ENCODE results near the gene ITGB5. TPM values are rescaled to one million over a fixed set of nuclear protein-coding genes. Genes with fewer than 3 reads are reported as not detected.

The ITGB5 gene
- polyA plus RNA-seq, 3 donors = 0.68 to 1.2 (median 1.0) TPM

DNA sequence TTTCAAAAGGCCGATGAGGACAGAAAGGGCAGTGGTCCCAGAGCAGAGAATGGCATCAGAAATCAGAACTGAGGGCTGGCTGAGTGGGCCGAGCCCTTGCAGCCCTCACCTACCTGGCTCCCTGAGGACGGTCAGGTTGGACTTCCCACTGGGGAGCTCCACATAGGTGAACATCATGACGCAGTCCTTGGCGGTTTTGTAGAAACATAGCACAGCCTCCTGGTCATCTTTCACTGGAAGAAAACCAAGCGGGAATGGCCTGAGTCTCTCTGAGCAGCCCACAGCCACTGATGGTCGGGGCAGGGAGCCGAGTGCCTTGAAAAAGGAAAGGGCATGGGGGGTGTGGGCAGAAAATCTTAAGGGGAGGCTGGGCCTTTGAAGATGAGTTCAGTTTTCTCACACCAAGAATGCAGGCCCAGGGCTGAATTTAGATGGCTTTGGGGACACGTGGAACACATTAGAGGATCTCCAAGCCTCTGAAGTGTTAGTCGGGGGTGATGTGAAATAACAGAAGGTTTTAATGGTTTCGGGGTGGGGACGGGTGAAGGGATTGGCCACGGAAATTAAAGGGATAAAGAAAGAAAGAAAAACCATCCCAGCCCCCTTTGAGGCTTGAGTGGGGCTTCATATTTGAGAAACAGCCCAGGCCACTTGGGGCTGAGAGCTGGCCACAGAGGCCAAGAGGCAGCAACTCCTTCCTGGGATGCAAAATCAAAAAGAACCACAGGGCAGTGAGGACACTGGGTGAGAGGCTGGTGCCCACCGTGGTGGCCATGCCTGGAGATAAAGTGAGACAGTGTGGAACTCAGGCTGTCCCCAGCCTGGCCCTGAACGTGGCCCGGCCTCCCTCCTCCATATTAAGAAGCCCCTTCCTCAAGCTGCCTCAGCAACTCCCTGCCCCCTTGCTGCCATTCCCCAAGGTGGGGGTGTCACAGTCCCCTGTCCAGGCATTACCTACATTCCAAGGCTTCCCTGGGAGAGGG lies 120.8 kb downstream of the ITGB5 start:
- H3K4me3 Mint-ChIP-seq = no peak overlapping the region
- no peak overlapping the region for H3K27ac ChIP-seq (ENCODE audit: low read depth in 1 of 2, low read length in 2 of 2)
- peaks cover 2% of the 10 kb centered on the region for H3K4me1 Mint-ChIP-seq
- H3K9me3 ChIP-seq (replicated peaks in 1 of 2; ENCODE audit: control insufficient read depth in 1 of 2, insufficient read depth in 1 of 2, low read length in 2 of 2) = no peaks in the 10 kb centered on the region
- no peak overlapping the region for H3K4me3 ChIP-seq (replicated peaks in 1 of 3; ENCODE audit: low read depth in 2 of 3, low read length in 3 of 3)
- H2AFZ ChIP-seq (ENCODE audit: insufficient read depth, low read depth, low read length, poor library complexity, severe bottlenecking) = no peak overlapping the region
- no peaks in the 10 kb centered on the region for H4K20me1 ChIP-seq (ENCODE audit: insufficient read depth, low read length)
- no peaks in the 10 kb centered on the region for H3K36me3 ChIP-seq (replicated peaks in 1 of 2; ENCODE audit: control insufficient read depth in 1 of 2, insufficient read depth in 2 of 2, low read length in 2 of 2)
- no peak for DNase-seq
- intact Hi-C loops (cut with micrococcal nuclease) = no loop called here
- no peaks in the 10 kb centered on the region for H3K9me3 Mint-ChIP-seq
- H3K27me3 Mint-ChIP-seq (ENCODE audit: low read depth in 3 of 3) = peaks cover 3 to 9% (median 8%) of the 10 kb centered on the region in 3 donors
- H3K4me1 ChIP-seq (ENCODE audit: control insufficient read depth in 1 of 2, insufficient read depth in 2 of 2, low read length in 2 of 2) = peaks cover 1 to 2% of the 10 kb centered on the region in 2 donors
- no peaks in the 10 kb centered on the region for H3K27me3 ChIP-seq (ENCODE audit: control insufficient read depth in 2 of 2, insufficient read depth in 2 of 2, low read length in 2 of 2)
- H3K27ac Mint-ChIP-seq = no peak overlapping the region
- H3K79me2 ChIP-seq (ENCODE audit: insufficient read depth, low read length) = no peaks in the 10 kb centered on the region
- H3K4me2 ChIP-seq (replicated peaks; ENCODE audit: extremely low read depth, low read length, poor library complexity, severe bottlenecking) = no peak overlapping the region
- H3K9ac ChIP-seq (ENCODE audit: insufficient read depth, low read length, poor library complexity, severe bottlenecking) = no peak overlapping the region
- H3K36me3 Mint-ChIP-seq = no peaks in the 10 kb centered on the region
- 94% methylated on average over 11 of the region's 16 CpGs for WGBS (ENCODE audit: insufficient coverage)
- TF ChIP-seq, protein P1, sequence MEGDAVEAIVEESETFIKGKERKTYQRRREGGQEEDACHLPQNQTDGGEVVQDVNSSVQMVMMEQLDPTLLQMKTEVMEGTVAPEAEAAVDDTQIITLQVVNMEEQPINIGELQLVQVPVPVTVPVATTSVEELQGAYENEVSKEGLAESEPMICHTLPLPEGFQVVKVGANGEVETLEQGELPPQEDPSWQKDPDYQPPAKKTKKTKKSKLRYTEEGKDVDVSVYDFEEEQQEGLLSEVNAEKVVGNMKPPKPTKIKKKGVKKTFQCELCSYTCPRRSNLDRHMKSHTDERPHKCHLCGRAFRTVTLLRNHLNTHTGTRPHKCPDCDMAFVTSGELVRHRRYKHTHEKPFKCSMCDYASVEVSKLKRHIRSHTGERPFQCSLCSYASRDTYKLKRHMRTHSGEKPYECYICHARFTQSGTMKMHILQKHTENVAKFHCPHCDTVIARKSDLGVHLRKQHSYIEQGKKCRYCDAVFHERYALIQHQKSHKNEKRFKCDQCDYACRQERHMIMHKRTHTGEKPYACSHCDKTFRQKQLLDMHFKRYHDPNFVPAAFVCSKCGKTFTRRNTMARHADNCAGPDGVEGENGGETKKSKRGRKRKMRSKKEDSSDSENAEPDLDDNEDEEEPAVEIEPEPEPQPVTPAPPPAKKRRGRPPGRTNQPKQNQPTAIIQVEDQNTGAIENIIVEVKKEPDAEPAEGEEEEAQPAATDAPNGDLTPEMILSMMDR (IDR thresholded peaks at IDR 0.05) = no peak

DNA sequence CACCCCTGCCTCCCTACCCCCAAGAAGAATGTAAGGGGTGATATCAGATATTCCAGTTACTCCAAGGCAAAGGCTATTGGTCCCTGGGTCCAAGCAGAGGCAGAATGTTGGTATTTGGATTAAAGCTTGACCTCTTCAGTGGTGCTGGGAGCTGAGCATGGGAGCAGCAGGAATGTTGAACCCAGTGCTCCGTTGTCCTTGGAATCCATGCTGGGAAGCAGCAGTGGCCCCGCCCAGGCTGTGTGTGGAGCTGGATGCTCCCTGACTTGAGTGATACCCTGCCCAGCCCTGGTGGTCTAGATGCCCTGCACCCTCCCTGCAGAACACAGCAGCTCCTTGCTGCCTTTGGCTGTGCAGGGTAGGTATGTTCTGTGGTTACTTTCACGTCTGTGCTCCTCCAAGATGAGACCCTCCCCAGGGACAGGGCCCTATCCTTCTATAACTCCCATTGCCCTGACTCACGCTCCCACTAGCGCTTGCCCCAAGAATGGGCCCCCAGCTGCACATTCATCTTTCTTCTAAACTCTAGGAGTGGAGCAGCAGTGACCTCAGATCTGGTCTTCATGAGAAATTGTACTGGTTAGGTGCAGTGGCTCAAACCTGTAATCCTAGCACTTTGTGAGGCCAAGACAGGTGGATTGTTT lies 121.8 kb downstream of the ITGB5 start:
- H3K9me3 Mint-ChIP-seq = no peaks in the 10 kb centered on the region
- intact Hi-C loops (cut with micrococcal nuclease) = no loop called here
- no peak overlapping the region for H3K4me2 ChIP-seq (replicated peaks; ENCODE audit: extremely low read depth, low read length, poor library complexity, severe bottlenecking)
- H3K36me3 ChIP-seq (replicated peaks in 1 of 2; ENCODE audit: control insufficient read depth in 1 of 2, insufficient read depth in 2 of 2, low read length in 2 of 2) = no peaks in the 10 kb centered on the region
- no peak overlapping the region for H3K4me3 ChIP-seq (replicated peaks in 1 of 3; ENCODE audit: low read depth in 2 of 3, low read length in 3 of 3)
- H3K27ac Mint-ChIP-seq = no peak overlapping the region
- no peaks in the 10 kb centered on the region for H4K20me1 ChIP-seq (ENCODE audit: insufficient read depth, low read length)
- no peak overlapping the region for H3K9ac ChIP-seq (ENCODE audit: insufficient read depth, low read length, poor library complexity, severe bottlenecking)
- peaks cover 5% of the 10 kb centered on the region for H3K4me1 Mint-ChIP-seq
- H2AFZ ChIP-seq (ENCODE audit: insufficient read depth, low read depth, low read length, poor library complexity, severe bottlenecking) = no peak overlapping the region
- no peaks in the 10 kb centered on the region for H3K79me2 ChIP-seq (ENCODE audit: insufficient read depth, low read length)
- H3K36me3 Mint-ChIP-seq = no peaks in the 10 kb centered on the region
- no peaks in the 10 kb centered on the region for H3K9me3 ChIP-seq (replicated peaks in 1 of 2; ENCODE audit: control insufficient read depth in 1 of 2, insufficient read depth in 1 of 2, low read length in 2 of 2)
- WGBS (ENCODE audit: insufficient coverage) = 100% methylated on average over 2 of the region's 5 CpGs
- H3K27me3 Mint-ChIP-seq (ENCODE audit: low read depth in 3 of 3) = peaks cover 1 to 5% (median 3%) of the 10 kb centered on the region in 3 donors
- peaks cover 3 to 7% of the 10 kb centered on the region in 2 donors for H3K4me1 ChIP-seq (ENCODE audit: control insufficient read depth in 1 of 2, insufficient read depth in 2 of 2, low read length in 2 of 2)
- TF ChIP-seq, protein P1 (IDR thresholded peaks at IDR 0.05) = no peak
- H3K27ac ChIP-seq (ENCODE audit: low read depth in 1 of 2, low read length in 2 of 2) = no peak overlapping the region
- no peaks in the 10 kb centered on the region for H3K27me3 ChIP-seq (ENCODE audit: control insufficient read depth in 2 of 2, insufficient read depth in 2 of 2, low read length in 2 of 2)
- no peak overlapping the region for H3K4me3 Mint-ChIP-seq
- no peak for DNase-seq

Measured in CD14-positive monocyte (primary cell).